ENCODE results near the gene MAT2B.

Gene MAT2B

GRCh38 chr5:163505368-163506094 is at the start of gene MAT2B:
Gene MAT2B (plus strand): TSS chr5:163505619. CDS start chr5:163505687, 68 bp downstream.
- DNase-seq (ENCODE audit: low read depth) = peak; percentile 82

GRCh38 chr5:163456029-163456589 is 49.3 kb upstream of the MAT2B start:
- no peak for DNase-seq (ENCODE audit: low read depth)

GRCh38 chr5:163456840-163457239 is 48.6 kb upstream of the MAT2B start:
- DNase-seq (ENCODE audit: low read depth) = no peak

GRCh38 chr5:163458778-163459385 is 46.5 kb upstream of the MAT2B start:
- no peak for DNase-seq (ENCODE audit: low read depth)

GRCh38 chr5:163459462-163459818 is 46.0 kb upstream of the MAT2B start:
- DNase-seq (ENCODE audit: low read depth) = no peak

GRCh38 chr5:163459819-163460561 is 45.4 kb upstream of the MAT2B start, which contains the start of gene NUDCD2:
Gene NUDCD2 (minus strand): TSS chr5:163460102. CDS start chr5:163460050, 52 bp downstream.
- peak; percentile 99 for DNase-seq (ENCODE audit: low read depth)

GRCh38 chr5:163460562-163461171 is 44.8 kb upstream of the MAT2B start, which contains the start of gene HMMR:
Gene HMMR (plus strand): TSS chr5:163460632. CDS start chr5:163460693, 61 bp downstream.
- DNase-seq (ENCODE audit: low read depth) = no peak

GRCh38 chr5:163463063-163463435 is 42.4 kb upstream of the MAT2B start:
- no peak for DNase-seq (ENCODE audit: low read depth)

- no peak for DNase-seq (ENCODE audit: low read depth)
Observed at GRCh38 chr5:163467682-163468081, 37.7 kb upstream of the MAT2B start.

GRCh38 chr5:163473635-163474243 is 31.7 kb upstream of the MAT2B start:
- DNase-seq (ENCODE audit: low read depth) = no peak

GRCh38 chr5:163475411-163475810 is 30.0 kb upstream of the MAT2B start:
- DNase-seq (ENCODE audit: low read depth) = no peak

GRCh38 chr5:163478126-163478981 is 27.1 kb upstream of the MAT2B start:
- DNase-seq (ENCODE audit: low read depth) = no peak

GRCh38 chr5:163478982-163479271 is 26.5 kb upstream of the MAT2B start:
- DNase-seq (ENCODE audit: low read depth) = no peak

- DNase-seq (ENCODE audit: low read depth) = no peak
Observed at GRCh38 chr5:163489055-163489744, 16.2 kb upstream of the MAT2B start.

- DNase-seq (ENCODE audit: low read depth) = no peak
Observed at GRCh38 chr5:163489745-163490075, 15.7 kb upstream of the MAT2B start.

GRCh38 chr5:163496286-163496685 is 9.1 kb upstream of the MAT2B start:
- DNase-seq (ENCODE audit: low read depth) = no peak

GRCh38 chr5:163497315-163497714 is 8.1 kb upstream of the MAT2B start:
- no peak for DNase-seq (ENCODE audit: low read depth)

- no peak for DNase-seq (ENCODE audit: low read depth)
Observed at GRCh38 chr5:163498886-163499285, 6.5 kb upstream of the MAT2B start.

- no peak for DNase-seq (ENCODE audit: low read depth)
Observed at GRCh38 chr5:163502521-163502920, 2.9 kb upstream of the MAT2B start.

Measured in fibroblast of the conjunctiva (primary cell).